UCSD-AML1 (cell line): ENCODE data around the gene KRT79.

Source experiments
- DNase-seq: peaks from one replicate; lab custom pipeline; 2025; ENCODE audit not compliant: unreplicated experiment; lab: John Stamatoyannopoulos, UW

The KRT79 gene

DNA sequence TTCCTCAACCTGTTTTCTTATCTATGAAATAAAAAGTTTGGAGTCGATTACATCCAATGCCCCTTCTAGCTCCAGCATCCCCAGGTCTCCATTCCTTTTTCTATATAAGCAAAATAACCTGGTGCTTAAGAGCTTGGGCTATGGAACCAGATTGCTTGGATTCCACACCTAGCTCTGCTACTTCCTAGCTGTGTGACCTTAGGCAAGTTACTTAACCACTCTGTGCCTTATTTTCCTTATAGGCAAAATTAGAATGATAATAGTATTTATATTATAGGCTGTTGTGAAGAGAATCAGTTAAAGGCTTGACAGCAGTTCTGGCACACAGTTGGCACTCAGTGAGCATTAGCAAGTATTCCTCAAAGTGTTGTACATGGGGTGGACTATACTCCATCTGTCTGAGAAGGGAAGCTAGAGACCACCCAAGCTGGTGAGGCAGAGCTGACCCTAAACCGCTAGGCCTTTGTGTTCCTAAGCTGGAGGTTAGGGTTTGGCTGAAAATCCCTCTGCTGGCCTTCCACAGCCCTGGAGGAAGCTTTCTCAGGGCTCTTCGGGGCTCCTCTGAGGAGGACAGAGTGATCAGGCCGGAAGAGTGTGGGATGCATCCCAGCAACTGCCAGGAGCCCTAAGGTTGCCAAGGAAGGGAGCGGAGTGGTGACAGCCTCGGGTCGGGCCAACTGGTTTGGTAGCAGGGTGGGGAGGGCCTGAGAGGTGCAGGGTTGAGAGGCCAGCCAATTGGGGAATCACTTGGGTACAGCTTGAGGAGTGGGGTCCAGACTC lies 14.2 kb downstream of the KRT79 start:
- DNase-seq: no peak

DNA sequence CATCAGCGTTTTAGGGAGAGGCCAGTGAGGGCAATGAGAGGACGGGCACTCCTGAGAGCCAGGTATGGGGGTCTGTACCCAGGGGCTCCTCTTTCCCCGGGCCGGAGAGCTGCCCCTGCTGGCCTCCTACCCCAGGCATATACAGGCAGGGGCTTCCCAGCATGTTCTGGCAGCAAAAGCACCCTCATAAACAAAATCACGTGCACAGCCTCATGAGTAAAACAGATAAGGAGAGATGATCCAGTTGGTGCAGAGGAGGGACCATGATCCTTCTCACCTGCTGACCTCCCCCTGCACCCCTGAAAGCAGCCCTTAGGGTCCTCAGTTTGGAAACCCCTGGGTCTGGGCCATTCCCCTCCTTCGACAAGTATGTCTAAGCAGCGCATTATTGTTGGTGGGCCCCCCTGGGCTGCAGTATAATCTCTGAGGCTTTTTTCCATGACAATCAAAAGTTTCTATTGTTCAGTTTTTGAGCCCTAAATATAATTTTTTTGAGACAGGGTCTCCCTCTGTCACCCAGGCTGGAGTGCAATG lies 15.2 kb downstream of the KRT79 start:
- DNase-seq: no peak

DNA sequence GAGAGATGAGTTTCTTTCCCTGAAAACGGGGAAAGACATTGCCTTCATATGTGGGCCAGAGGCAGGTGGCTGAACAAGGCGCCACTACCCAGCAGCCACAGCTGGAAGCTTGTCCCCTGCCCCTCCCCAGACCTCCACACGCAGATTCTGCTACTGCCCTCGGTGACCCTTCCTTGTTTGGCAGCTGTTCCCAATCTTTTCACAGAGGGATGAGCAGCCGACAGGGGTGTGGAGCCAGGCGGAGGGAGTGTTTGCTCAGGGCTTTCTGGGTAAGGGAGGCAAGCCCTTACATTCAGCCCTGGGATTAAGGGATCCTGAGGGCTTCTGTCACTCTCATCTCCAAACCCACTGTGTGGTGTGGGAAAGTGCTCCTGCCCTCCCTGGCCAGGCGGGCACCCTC lies 15.7 kb downstream of the KRT79 start:
- no peak for DNase-seq

DNA sequence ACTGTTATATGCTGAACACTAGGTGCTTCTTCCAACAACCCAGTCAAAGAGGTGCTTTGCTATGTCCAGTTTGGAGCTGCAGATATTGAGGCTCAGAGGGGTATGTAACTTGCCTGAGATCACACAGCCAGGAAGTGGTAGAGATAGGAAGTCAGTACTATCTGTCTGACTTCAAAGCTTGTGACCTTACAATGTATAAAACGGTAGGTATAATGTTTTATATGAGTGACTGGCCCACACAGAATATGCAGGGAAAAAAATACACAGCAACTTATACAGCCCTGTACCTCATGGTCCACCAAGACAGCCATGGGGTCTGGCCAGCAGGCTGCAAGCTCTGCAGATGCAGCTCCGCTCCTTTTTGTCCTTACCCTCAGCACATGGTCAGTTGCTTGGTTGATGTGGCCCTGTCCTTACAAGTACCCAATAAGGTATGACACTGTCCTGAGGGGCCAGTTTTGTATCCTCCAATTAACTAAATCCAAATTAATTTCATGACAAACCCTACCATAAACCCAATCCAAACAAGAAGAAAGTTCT lies 16.3 kb downstream of the KRT79 start:
- no peak for DNase-seq

DNA sequence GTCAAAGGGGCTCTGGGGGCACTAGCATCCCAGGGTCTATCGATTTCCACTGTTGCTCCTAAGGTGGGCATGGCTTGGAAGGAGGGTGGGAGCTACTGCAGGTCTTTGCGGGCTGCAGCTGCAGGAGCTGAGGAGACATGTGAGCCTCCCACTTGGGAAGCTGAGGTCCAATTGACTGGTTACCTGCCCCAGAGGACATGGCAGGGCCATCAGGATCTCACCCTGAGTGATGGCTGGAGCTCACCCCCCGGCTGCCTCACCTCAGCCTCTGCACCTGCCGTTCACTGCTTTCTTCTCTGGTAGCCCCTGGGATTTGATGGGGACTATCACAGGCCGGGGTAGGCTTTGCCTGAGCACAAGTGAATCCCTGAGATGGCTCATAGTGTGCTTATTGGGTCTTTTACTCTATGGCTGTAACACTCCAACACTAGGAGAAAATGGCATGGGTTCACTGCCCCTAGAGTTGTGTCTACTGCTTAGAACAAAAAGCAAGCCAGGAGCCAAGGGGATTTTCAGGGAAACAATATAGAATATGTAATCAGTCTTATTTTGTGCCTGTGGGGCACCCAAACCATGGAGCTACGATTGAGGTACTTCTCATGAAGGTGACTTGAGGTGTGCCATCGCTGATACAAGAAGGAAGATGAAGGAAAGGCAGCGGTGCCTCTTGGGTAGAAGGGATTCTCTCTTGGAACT lies 17.0 kb downstream of the KRT79 start:
- DNase-seq: no peak

DNA sequence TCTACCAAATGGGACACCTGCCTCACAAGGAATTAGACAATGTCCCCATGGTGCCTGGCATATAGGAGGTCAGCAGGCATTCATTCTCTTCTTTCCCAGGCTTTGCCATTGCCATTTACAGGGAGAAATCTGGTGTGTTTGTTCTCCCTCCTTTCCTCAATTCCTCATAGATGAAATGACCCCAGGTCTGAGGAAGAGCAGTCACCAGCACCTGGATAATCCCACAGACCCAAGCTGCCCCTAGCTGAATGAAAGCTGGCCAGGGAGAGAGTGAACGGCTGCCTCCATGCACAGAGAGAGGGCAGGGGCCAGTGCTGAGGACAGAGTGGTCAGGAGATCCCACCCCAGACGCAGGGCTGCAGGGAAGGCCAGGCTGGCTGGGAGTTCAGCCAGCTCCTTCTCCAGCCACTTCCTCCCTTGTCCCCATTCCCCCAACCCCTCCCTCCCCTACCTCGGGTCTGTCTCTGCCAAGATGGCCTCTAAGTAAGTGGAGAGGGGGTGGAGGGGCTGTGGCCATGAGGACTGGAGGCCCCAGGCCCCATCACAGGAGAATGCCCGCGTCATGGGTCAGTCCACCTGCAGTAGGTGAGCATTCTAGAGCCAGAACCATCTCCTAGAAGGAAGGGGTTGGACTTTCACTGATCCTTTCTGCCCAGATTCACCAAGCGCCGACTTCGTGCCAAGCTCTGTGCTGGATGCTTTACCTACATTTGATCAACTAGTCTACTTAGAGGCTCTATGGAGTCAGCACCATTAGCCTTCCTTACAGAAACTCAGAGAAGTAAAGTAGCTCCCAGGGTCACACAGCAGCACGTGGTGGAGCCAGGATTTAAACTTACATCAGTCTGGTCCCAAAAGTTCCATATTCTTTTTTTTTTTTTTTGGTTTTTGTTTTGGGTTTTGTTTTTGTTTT lies 18.2 kb downstream of the KRT79 start:
- no peak for DNase-seq

DNA sequence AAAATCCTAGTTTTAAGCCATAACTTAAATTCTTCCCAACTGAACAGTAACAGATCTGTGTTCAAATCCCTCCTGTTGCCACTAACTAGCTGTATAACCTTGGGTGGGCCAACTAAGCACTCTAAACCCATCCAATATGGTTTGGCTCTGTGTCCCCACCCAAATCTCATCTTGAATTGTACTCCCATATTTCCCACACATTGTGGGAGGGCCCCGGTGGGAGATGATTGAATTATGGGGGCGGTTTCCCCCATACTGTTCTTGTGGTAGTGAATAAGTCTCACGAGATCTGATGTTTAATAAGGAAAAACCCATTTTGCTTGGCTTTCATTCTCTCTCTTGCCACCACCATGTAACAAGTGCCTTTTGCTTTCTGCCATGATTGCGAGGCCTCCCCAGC lies 18.9 kb downstream of the KRT79 start:
- DNase-seq: no peak

DNA sequence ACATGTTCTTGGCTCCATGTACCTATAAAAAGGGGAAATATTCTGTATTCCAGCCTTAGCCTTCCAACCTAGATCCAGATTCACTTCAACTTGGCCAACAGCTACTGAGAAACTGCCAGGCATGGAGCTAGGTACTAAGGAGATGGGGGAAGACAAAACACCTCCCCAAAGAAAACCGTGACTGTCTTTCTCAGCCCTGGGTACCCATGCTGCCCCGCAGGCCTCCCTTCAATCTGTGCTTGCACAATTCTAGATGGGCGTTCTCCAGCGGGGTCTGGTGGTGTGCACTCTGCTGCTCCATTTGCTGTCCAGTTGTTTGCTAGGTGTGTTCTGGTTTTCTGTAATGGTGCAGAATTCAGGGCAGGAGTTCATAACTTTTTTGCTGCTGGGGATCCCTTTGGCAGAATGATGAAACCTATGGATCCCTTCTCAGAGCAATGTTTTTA lies 19.4 kb downstream of the KRT79 start:
- no peak for DNase-seq

DNA sequence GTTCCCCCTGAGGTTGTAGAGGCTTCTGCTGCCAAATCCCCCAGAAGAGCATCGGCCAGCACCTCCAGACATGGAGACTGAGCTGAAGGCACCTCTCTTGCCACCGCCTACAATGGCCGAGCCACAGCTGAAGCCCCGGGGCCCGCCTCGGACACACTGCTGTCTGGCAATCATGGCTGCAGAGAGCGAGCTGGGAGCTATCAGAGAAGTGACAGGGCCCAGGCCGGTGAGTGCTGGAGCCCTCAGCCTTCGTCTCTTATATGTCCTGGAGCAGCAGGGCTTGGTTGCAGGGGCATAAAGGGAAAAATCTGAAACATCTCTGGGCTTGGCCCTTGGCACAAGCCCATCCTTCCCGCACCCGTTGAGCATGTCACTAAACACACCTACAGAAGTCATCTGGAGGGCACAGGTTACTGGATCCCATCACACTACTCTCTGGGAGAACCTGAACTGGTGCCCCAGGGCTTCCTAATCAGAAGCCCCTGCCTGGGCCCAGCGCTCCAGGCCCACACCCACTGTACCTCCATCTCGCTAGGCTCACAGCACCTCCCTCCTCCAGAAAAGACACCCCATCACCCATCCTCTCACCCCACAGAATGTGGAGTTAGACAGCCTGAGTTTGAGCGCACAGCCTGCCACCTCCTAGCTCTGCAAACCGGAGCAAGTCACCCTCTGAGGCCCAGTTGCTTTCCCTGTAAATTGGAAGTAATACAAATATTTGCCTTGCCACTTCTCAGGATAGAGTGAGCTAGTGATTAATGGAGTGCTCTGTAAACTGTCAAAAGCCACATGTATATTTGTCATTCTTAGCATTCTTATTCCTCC lies 20.0 kb downstream of the KRT79 start, which contains the start of gene KRT4:
Gene KRT4, minus strand, starts transcription at position 232 of the 825 bp plus-strand sequence. Its CDS starts 58 bp downstream, at position 174.
- no peak for DNase-seq

DNA sequence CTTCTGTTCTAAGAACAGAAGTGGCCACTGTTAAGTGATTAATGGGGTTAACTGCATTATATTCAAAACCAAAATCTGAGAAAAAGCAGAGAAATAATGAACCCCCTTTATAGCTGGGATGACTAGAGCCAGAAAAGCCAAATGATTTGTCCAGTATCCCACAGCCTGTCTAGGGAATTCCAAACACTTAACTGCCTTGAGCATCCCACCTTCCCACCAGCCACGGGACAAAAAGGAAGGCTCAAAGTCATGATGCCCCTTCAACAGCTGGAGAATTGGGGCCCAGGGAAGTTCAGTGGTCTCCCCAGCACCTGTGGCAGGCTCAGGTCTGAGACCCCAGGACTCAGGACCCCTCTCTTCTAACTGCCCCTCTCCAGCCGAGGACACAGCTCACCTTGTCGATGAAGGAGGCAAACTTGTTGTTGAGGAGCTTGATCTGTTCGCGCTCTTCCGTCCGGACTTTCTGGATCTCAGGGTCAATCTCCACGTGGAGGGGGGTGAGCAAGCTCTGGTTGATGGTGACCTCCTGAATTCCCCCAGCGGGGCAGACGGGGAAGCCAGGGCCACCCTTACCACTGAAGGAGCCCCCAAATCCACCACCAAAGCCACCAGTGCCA lies 20.8 kb downstream of the KRT79 start:
- DNase-seq: no peak

DNA sequence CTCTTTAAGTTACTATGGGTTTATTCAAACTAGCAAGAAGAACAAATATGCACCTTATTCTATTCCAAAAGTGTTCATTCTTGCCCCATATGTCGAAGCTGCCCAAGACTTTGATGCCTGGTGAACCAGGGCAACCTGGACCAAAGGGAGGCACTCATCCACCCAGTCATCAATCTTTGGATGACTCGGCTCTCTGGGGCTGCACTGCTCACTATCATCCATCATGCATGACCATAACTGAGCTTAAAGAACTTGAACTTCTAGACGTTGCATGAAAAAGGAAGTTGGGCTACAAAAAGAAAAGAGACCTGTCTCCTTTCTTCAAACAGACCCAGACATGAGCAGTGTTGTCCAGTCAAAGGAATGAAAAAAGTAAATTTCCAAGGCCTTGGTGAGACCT lies 21.4 kb downstream of the KRT79 start:
- DNase-seq: no peak

DNA sequence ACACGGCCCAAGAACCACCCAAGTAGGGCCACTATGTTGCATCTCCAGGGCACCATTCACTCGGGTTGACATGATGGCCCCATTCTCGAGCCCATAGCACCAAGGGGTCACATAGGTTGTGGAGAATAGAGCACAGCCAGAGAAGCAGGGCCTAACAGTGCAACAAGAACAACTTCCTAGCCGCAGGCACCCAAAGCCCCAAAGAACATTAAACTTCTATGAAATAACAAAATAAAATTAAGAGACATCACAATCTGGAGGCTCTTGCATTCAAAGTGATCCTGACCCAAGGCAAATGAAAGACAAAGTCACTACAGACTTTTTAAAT lies 22.1 kb downstream of the KRT79 start:
- DNase-seq: no peak

DNA sequence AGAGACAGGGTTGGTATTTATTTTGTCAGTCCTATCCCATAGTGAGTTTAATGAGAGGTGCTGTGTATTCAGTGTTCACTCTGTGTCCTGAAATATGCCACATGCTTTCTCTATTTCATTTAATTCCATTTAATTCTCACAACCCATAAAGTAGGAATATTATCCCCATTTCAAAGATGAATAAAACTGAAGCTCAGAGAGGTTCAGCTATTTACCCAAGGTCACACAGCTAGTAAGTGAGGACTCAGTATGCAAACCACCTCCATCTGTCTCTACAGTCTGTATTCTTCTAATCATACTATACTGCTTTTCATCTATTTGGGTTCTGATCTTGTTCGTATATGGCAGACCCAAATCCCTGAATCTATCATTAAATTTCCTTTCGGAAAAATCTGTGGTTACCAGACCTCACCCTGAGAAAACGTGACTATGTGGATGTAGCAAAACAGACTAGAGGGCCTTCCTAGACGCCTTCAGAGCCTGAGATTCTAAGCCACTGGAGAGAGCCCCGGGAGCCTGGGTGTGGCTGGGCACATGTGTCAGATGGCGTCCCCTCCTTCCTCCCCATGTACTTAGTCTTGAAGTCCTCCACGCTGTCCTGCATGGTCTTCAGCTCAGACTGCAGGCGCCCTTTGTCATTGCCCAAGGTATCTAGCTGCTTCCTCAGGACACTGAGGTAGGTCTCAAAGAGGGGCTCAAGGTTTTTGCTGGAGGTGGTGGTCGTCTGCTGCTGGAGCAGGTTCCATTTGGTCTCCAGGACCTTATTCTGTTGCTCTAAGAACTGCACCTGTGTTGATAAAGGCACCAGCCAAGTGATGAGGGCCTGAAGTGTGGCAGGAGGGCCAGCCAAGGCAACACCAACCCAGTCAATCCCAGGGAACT lies 22.7 kb downstream of the KRT79 start:
- DNase-seq: no peak

DNA sequence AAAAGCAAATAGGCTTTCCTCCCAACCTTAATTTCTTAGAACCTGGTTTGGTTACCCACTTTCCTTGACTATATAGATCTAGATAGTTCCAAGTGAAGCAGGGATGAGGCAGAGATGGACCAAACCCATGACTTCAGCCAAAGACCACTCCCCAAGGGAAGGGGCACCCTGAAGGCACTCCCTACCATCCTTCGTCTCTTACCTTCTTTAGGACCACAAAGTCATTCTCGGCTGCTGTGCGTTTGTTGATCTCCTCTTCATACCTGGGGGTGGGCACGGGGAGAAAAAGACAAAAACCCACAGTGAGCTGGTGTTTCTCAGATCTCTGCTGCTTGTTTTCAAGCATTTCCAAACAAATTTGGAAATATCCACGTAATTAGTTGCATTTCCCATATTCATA lies 23.6 kb downstream of the KRT79 start:
- DNase-seq: no peak

DNA sequence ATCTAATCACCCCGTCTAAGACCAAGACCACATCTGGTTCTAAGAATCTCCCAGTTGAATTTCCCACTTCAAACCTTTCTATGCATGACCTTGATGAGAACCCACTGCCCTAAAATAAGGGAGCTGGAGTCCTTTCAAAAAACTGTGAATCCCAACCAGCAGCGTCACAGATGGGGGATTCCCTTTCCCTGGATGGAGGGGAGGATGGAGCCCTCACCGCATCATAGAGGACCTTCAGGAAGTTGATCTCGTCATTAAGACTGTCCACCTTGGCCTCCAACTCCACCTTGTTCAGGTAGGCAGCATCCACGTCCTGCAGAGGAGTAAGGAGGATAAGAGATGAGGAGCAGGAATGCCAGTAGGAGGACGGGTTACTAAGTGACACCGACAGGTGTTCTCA lies 24.9 kb downstream of the KRT79 start:
- DNase-seq: no peak

DNA sequence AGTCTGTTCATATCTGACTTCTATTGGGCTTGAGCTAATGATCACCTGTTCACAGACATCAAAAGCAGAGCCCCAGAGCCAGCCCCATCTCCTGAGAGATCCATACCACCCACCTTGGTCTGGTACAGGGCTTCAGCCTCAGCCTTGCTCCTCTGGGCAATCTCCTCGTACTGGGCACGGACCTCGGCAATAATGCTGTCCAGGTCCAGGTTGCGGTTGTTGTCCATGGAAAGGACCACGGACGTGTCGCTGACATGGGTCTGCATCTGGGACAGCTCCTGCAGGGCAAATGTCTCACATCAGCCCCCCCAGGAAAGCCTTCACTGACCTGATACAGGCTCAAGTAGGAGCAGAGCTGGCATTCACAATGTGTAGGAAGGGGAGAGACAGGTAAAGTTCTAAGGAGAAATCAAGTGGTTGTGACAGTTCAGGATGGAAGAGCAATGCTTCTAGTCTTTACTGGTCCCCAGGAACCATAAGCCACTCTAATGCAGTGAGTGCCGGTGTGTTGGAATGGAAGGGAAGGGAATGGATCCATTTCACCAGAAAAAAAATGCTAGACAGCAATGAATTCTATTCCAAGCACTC lies 25.4 kb downstream of the KRT79 start:
- DNase-seq: no peak

DNA sequence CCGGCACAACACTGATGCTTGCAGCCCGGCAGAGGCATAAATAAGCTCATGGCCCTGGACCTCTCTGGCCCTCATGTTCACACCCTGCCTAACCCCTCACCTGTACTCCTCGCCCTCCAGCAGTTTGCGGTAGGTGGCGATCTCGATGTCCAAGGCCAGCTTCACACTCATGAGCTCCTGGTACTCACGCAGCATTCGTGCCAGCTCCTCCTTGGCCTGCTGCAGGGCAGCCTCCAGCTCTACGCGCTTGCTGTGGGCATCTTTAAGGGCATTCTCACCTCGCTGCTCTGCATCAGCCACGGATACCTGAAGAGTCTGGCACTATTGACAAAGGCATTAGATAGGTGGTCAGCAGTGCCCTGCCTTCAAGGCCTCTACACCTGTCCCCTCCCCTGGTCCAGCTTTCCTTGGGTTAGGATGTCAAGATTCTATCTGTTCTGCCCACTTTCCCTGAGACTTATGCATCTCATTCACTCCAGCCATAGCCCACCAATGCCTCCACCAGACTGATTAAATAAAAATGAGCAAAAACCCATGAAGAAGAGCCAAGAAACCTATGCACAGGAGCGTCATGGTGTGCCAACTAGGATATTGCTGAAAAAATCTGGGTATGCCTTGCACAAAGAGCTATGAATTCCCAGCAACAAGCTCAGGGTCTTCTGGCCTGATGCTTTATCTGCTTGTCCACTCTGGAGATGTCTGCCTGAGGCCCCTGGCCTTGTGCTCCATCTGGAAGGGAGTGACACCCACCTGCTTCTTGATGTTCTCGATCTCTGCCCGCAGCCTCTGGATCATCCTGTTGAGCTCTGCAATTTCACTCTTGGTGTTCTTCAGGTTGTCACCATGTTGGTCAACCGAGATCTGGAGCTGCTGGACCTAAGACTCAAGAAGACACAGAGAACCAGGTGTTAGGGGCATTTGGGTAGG lies 26.3 kb downstream of the KRT79 start:
- no peak for DNase-seq
